CD4-positive, alpha-beta T cell treated with Interleukin-6 at 100 ng/mL for 8 hours (primary cell): ENCODE data around the gene IFNA7.
"Not testable (repeated sequence)": the region's sequence is repeated elsewhere in the genome, so short reads cannot be mapped to it uniquely, and the experiment has no call there.

ENCODE experiments used
- DNase-seq: peaks from one replicate; pipeline ENCODE4 v3.0.0-alpha.2; 2020; ENCODE audit warnings: mixed read lengths, low spot score

Gene IFNA7

GRCh38 chr9:21202105-21202504, at the start of gene IFNA7:
TSS of gene IFNA7 (minus strand) at chr9:21202205. CDS start at chr9:21202165, 40 bp downstream.
- not testable (repeated sequence) for DNase-seq

GRCh38 chr9:21251638-21252037, 49.6 kb upstream of the IFNA7 start:
- DNase-seq = no peak

DNA sequence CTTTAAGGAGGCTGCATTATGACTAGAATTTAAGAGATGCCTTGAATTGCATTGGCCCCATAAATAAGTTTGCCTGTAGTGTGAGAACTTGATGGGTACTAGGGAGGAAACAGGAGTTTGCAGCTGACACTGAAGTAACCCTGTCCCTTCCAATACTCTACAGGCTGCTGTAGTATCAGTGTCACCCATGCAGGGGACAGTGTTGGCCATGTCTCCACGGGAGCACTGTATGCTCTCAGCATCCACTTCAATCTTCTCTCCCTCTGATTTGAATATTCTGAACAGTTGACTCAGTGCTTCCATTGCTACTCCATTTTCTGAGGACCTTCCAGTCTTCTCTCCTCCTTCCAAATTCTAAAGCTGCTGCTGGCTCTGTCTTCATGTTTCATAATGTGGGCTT, 49.2 kb upstream of the IFNA7 start:
- no peak for DNase-seq

- DNase-seq = no peak
Measured at GRCh38 chr9:21244836-21245235, 42.8 kb upstream of the IFNA7 start.

GRCh38 chr9:21239911-21240310, 37.9 kb upstream of the IFNA7 start, which contains the start of gene IFNA14:
TSS of gene IFNA14 (minus strand) at chr9:21240005. CDS start at chr9:21239935, 70 bp downstream.
- no peak for DNase-seq

DNA sequence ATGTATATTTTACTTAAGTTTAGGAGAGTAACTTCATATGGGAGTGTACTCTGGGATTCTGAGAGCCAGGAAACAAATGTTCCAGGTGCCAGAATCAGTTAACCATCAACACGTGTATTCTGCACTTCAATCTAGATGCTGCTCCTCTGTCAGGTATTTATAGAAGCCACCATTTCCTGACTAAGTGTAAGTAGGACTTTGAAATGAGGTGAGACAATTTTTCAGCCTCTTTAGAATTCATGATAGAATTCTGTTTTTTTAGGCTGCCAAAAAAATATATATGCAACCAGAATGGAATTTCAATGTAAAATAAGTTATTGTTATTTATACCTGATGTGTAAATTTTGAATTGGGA, 34.3 kb upstream of the IFNA7 start:
- not testable (repeated sequence) for DNase-seq

DNA sequence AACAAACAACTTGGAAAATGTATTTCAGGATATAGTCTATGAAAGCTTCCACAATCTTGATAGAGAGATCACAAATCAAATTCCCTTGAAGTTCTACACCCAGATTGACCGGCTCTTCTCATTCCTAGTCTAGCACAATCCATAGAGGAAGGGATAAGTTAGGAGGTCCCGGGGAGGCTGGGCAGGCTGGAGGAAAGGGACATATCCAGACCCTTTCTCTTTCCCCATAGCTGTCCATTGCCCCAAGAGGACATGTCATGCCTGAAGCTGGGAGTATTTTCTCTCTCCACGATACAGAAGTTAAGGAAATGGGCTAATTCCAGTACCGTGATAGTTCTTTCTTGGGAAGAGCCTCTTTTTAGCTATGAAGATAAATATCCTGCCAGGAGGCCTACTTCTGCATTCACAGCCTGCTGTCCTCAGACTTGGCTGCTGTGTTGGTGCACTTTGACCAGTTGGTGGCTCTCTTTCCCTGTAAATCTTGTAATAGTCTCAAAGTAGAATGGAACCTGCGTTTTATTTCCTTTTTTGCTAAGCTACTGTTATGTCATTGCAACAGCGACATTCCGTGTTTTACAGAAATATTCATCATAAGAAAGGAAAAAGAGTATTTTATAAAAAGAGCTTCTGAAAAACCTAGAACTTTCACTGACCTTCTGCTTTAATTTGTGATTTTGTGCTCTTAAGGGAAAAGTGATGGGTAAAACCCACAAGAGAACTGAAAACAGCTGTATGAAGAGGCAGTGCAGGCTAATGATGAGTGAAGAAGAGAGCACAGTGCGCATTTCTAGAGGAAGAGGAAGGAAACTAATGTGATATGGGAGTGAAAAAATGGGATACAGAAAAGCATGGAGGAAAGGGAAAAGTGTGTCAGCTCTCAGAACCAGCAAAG, 33.7 kb upstream of the IFNA7 start:
- peak; percentile 27 for DNase-seq

DNA sequence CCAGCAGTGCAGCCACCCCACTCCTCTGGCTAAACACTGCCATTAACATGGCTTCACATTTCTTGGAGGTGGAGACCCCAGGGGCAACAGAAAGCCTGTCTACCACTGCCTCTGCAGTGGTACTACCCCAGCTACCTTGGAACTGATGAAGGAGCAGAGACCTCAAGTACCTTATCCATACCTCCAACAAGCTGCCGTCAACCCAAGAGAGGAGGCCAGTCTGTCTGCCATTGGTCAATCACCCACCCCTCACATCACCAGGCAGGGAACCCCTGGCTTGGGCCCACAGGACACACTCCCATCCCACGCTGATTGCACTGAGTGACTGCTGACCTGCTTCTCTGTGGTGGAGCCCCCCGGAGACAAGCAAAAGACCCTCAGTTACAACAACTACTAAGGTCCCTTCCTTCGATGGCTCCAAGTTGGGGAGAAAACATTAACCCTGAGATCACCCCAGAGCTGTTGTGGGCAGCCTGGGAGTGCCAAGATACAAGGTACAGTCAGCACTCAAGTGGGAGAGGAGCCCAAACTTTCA, 32.2 kb upstream of the IFNA7 start:
- DNase-seq = no peak

GRCh38 chr9:21233258-21233657, 31.3 kb upstream of the IFNA7 start:
- no peak for DNase-seq

GRCh38 chr9:21228122-21228521, 26.1 kb upstream of the IFNA7 start, which contains the start of gene IFNA17:
TSS of gene IFNA17 (minus strand) at chr9:21228222. CDS start at chr9:21228173, 49 bp downstream.
- no peak for DNase-seq

- not testable (repeated sequence) for DNase-seq
Measured at GRCh38 chr9:21217211-21217610, 15.2 kb upstream of the IFNA7 start, which contains the start of gene IFNA16. TSS of gene IFNA16 (minus strand) at chr9:21217311. CDS start at chr9:21217305, 6 bp downstream.

DNA sequence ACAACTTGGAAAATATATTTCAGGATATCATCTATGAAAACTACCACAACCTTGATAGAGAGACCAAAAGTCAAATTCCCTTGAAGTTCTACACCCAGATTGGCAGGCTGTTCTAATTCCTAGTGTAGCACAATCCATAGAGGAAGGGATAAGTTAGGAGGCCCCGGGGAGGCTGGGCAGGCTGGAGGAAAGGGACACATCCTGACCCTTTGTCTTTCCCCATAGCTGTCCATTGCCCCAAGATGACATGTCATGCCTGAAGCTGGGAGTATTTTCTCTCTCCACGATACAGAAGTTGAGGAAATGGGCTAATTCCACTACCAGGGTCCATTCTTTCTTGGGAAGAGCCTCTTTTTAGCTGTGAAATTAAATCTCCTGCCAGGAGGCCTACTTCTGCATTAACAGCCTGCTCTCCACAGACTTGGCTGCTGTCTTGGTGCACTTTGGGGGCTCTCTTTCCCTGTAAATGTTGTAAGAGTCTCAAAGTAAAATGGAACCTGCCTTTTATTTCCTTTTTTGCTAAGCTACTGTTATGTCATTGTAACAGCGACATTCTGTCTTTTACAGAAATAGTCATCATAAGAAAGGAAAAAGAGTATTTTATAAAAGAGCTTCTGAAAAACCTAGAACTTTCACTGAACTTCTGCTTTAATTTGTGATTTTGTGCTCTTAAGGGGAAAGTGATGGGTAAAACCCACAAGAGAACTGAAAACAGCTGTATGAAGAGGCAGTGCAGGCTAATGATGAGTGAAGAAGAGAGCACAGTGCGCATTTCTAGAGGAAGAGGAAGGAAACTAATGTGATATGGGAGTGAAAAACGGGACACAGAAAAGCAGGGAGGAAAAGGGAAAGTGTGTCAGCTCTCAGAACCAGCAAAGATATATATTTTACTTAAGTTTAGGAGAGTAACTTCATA, 11.7 kb upstream of the IFNA7 start:
- DNase-seq = not testable (repeated sequence)

DNA sequence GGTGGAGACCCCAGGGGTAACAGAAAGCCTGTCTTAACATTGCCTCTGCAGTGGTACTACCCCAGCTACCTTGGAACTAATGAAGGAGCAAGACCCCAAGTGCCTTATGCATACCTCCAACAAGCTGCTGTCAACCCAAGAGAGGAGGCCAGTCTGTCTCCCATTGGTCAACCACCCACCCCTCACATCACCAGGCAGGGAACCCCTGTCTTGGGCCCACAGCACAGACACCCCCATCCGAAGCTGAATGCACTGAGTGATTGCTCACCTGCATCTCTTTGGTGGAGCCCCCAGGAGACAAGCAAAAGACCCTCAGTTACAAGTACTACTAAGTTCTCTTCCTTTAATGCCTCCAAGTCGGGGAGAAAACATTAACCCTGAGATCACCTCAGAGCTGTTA, 10.2 kb upstream of the IFNA7 start:
- not testable (repeated sequence) for DNase-seq

- DNase-seq = not testable (repeated sequence)
Measured at GRCh38 chr9:21210782-21211181, 8.8 kb upstream of the IFNA7 start.

GRCh38 chr9:21210311-21210710, 8.3 kb upstream of the IFNA7 start:
- no peak for DNase-seq

GRCh38 chr9:21207043-21207442, 5.0 kb upstream of the IFNA7 start, which contains the start of gene IFNA10:
TSS of gene IFNA10 (minus strand) at chr9:21207143. CDS start at chr9:21207097, 46 bp downstream.
- not testable (repeated sequence) for DNase-seq

GRCh38 chr9:21205204-21205603, 3.2 kb upstream of the IFNA7 start:
- no peak for DNase-seq

- peak; percentile 19 for DNase-seq
Measured at GRCh38 chr9:21194867-21195776, 6.9 kb downstream of the IFNA7 start.

- not testable (repeated sequence) for DNase-seq
Measured at GRCh38 chr9:21187487-21187886, 14.5 kb downstream of the IFNA7 start, which contains the start of gene IFNA4. TSS of gene IFNA4 (minus strand) at chr9:21187587. CDS start at chr9:21187531, 56 bp downstream.

- peak; percentile 23 for DNase-seq
Measured at GRCh38 chr9:21182810-21183736, 18.9 kb downstream of the IFNA7 start.
